Mesendoderm (in vitro differentiated cells): ENCODE results near the gene QPRT.
"Not testable (repeated sequence)": the region's sequence is repeated elsewhere in the genome, so short reads cannot be mapped to it uniquely, and the experiment has no call there.

ENCODE experiments used
- DNase-seq: peaks from one replicate; pipeline ENCODE4 v3.0.0; 2013
- H2AK5ac ChIP-seq: 2 replicates; pipeline ENCODE4 v1.6.1; 2013; ENCODE audit warnings: low read length, inconsistent platforms
- H2BK120ac ChIP-seq: 2 replicates; pipeline ENCODE4 v1.6.1; 2013; ENCODE audit warnings: low read depth, mild to moderate bottlenecking, low read length, moderate library complexity, mixed read lengths
- H2BK15ac ChIP-seq: replicated peaks from 2 replicates; pipeline ENCODE4 v1.6.1; 2013; ENCODE audit warnings: low read depth, mild to moderate bottlenecking, moderate library complexity
- H2BK5ac ChIP-seq: 2 replicates; pipeline ENCODE4 v1.6.1; 2013; ENCODE audit warnings: low read length, inconsistent platforms
- H3K18ac ChIP-seq: 2 replicates; pipeline ENCODE4 v1.6.1; 2013; ENCODE audit warnings: mild to moderate bottlenecking, low read length, mixed read lengths
- H3K23ac ChIP-seq: one replicate; pipeline ENCODE4 v1.6.1; 2013; ENCODE audit warnings: low read length
- H3K27ac ChIP-seq: 2 replicates; pipeline ENCODE4 v1.5.1; 2013; ENCODE audit warnings: low read depth, mild to moderate bottlenecking, inconsistent platforms, low read length, moderate library complexity
- H3K27me3 ChIP-seq: 2 replicates; pipeline ENCODE4 v1.6.1; 2013; ENCODE audit warnings: low read length, control low read depth, mild to moderate bottlenecking, inconsistent platforms; ENCODE audit not compliant: insufficient read depth, poor library complexity
- H3K36me3 ChIP-seq: 2 replicates; pipeline ENCODE4 v1.6.1; 2013; ENCODE audit warnings: low read length, inconsistent platforms; ENCODE audit not compliant: control insufficient read depth, insufficient read depth
- H3K4ac ChIP-seq: one replicate; pipeline ENCODE4 v1.6.1; 2013; ENCODE audit warnings: low read depth, mild to moderate bottlenecking, low read length, moderate library complexity
- H3K4me1 ChIP-seq: 2 replicates; pipeline ENCODE4 v1.6.1; 2013; ENCODE audit warnings: low read depth, low read length, inconsistent platforms; ENCODE audit not compliant: control insufficient read depth
- H3K4me2 ChIP-seq: 2 replicates; pipeline ENCODE4 v1.6.1; 2013; ENCODE audit warnings: low read length
- H3K4me3 ChIP-seq: 2 replicates; pipeline ENCODE4 v1.5.1; 2013; ENCODE audit warnings: mild to moderate bottlenecking, low read length
- H3K56ac ChIP-seq: one replicate; pipeline ENCODE4 v1.6.1; 2013; ENCODE audit warnings: low read length
- H3K79me1 ChIP-seq: 2 replicates; pipeline ENCODE4 v1.6.1; 2013; ENCODE audit warnings: low read length, inconsistent platforms
- H3K79me2 ChIP-seq: 2 replicates; pipeline ENCODE4 v1.6.1; 2013; ENCODE audit warnings: mild to moderate bottlenecking, low read length; ENCODE audit not compliant: control insufficient read depth, insufficient read depth
- H3K9ac ChIP-seq: 2 replicates; pipeline ENCODE4 v1.6.1; 2013; ENCODE audit warnings: low read length, inconsistent platforms
- H4K5ac ChIP-seq: one replicate; pipeline ENCODE4 v1.6.1; 2013; ENCODE audit warnings: low read length
- H4K8ac ChIP-seq: one replicate; pipeline ENCODE4 v1.6.1; 2013; ENCODE audit warnings: low read depth, mild to moderate bottlenecking, control low read depth, low read length, moderate library complexity
- WGBS: extraction: QIAGEN DNeasy Blood & Tissue Kit; methylation state at CpG from one replicate; pipeline ENCODE4 v1.1.7; 2013; ENCODE audit warnings: low lambda C conversion rate, missing lambda C conversion rate; ENCODE audit not compliant: insufficient coverage; ENCODE audit errors: extremely low coverage; 5-methylcytosine and 5-hydroxymethylcytosine counted together

The QPRT gene

GRCh38 chr16:29714396-29714795 is 35.4 kb downstream of the QPRT start:
- peaks cover 3% of the 10 kb centered on the region for H3K79me1 ChIP-seq
- H3K4me3 ChIP-seq = no peak overlapping the region
- no peak overlapping the region for H3K23ac ChIP-seq
- H3K36me3 ChIP-seq = no peaks in the 10 kb centered on the region
- H3K9ac ChIP-seq = no peak overlapping the region
- no peak overlapping the region for H2BK15ac ChIP-seq
- H3K56ac ChIP-seq = no peak overlapping the region
- no peak for DNase-seq
- H4K8ac ChIP-seq = no peak overlapping the region
- H2BK5ac ChIP-seq = no peak overlapping the region
- no peak overlapping the region for H2BK120ac ChIP-seq
- H3K18ac ChIP-seq = no peak overlapping the region
- H3K27ac ChIP-seq = no peak overlapping the region
- peaks cover 28% of the 10 kb centered on the region for H3K79me2 ChIP-seq
- H3K4me2 ChIP-seq = no peak overlapping the region
- no peaks in the 10 kb centered on the region for H3K27me3 ChIP-seq
- no CpG with 5 or more reads among the region's 2 CpGs for WGBS
- no peak overlapping the region for H3K4ac ChIP-seq
- H2AK5ac ChIP-seq = no peak overlapping the region
- H3K4me1 ChIP-seq = no peaks in the 10 kb centered on the region
- no peak overlapping the region for H4K5ac ChIP-seq

- H3K4me1 ChIP-seq = no peaks in the 10 kb centered on the region
- no peak overlapping the region for H3K23ac ChIP-seq
- no CpG with 5 or more reads among the region's 1 CpG for WGBS
- H4K5ac ChIP-seq = no peak overlapping the region
- no peak overlapping the region for H3K56ac ChIP-seq
- no peak overlapping the region for H3K9ac ChIP-seq
- H3K18ac ChIP-seq = no peak overlapping the region
- H3K4me2 ChIP-seq = no peak overlapping the region
- H2AK5ac ChIP-seq = no peak overlapping the region
- no peak overlapping the region for H3K4me3 ChIP-seq
- H3K27me3 ChIP-seq = no peaks in the 10 kb centered on the region
- H2BK15ac ChIP-seq = no peak overlapping the region
- no peak overlapping the region for H4K8ac ChIP-seq
- H3K4ac ChIP-seq = no peak overlapping the region
- no peak overlapping the region for H3K27ac ChIP-seq
- H3K79me1 ChIP-seq = peaks cover 3% of the 10 kb centered on the region
- H3K36me3 ChIP-seq = no peaks in the 10 kb centered on the region
- no peak for DNase-seq
- H2BK120ac ChIP-seq = no peak overlapping the region
- H3K79me2 ChIP-seq = peaks cover 28% of the 10 kb centered on the region
- H2BK5ac ChIP-seq = no peak overlapping the region
Measured at GRCh38 chr16:29714972-29715371, 36.0 kb downstream of the QPRT start.

GRCh38 chr16:29717113-29717512 is 38.1 kb downstream of the QPRT start:
- no peak overlapping the region for H3K27ac ChIP-seq
- no peak for DNase-seq
- H3K9ac ChIP-seq = no peak overlapping the region
- no peak overlapping the region for H3K18ac ChIP-seq
- no peak overlapping the region for H2BK120ac ChIP-seq
- H3K27me3 ChIP-seq = no peaks in the 10 kb centered on the region
- no peak overlapping the region for H3K4ac ChIP-seq
- H3K56ac ChIP-seq = no peak overlapping the region
- no peak overlapping the region for H4K5ac ChIP-seq
- no peak overlapping the region for H2AK5ac ChIP-seq
- H3K4me3 ChIP-seq = no peak overlapping the region
- no peak overlapping the region for H2BK5ac ChIP-seq
- H3K4me2 ChIP-seq = no peak overlapping the region
- no peak overlapping the region for H4K8ac ChIP-seq
- peaks cover 14% of the 10 kb centered on the region for H3K79me2 ChIP-seq
- H3K23ac ChIP-seq = no peak overlapping the region
- H2BK15ac ChIP-seq = no peak overlapping the region
- H3K4me1 ChIP-seq = no peaks in the 10 kb centered on the region
- H3K79me1 ChIP-seq = peaks cover 3% of the 10 kb centered on the region
- no peaks in the 10 kb centered on the region for H3K36me3 ChIP-seq
- WGBS = no CpG with 5 or more reads among the region's 7 CpGs

- Histone ChIP-seq H3K18ac (no peak overlapping the region), H3K9ac (no peak overlapping the region), H3K23ac (no peak overlapping the region), H3K4me3 (no peak overlapping the region), H3K36me3 (no peaks in the 10 kb centered on the region), H4K5ac (no peak overlapping the region), H2BK15ac (no peak overlapping the region), H3K27ac (no peak overlapping the region), H3K4me2 (no peak overlapping the region), H2BK5ac (no peak overlapping the region), H3K27me3 (no peaks in the 10 kb centered on the region), H3K79me1 (peaks cover 1% of the 10 kb centered on the region), H4K8ac (no peak overlapping the region), H3K4me1 (no peaks in the 10 kb centered on the region), H2BK120ac (no peak overlapping the region), H2AK5ac (no peak overlapping the region), H3K79me2 (peaks cover 17% of the 10 kb centered on the region), H3K4ac (no peak overlapping the region), H3K56ac (no peak overlapping the region)
- DNase-seq = no peak
- no CpG with 5 or more reads among the region's 4 CpGs for WGBS
Measured at GRCh38 chr16:29719063-29719462, 40.1 kb downstream of the QPRT start.

GRCh38 chr16:29720703-29721102 is 41.7 kb downstream of the QPRT start:
- Histone ChIP-seq H3K79me1 (no peaks in the 10 kb centered on the region), H3K4me3 (no peak overlapping the region), H3K27me3 (no peaks in the 10 kb centered on the region), H2AK5ac (no peak overlapping the region), H3K27ac (no peak overlapping the region), H4K5ac (no peak overlapping the region), H3K23ac (no peak overlapping the region), H2BK120ac (no peak overlapping the region), H3K4me1 (no peaks in the 10 kb centered on the region), H3K18ac (no peak overlapping the region), H2BK5ac (no peak overlapping the region), H3K36me3 (no peaks in the 10 kb centered on the region), H3K56ac (no peak overlapping the region), H3K9ac (no peak overlapping the region), H2BK15ac (no peak overlapping the region), H3K4ac (no peak overlapping the region), H3K79me2 (peaks cover 12% of the 10 kb centered on the region), H4K8ac (no peak overlapping the region), H3K4me2 (no peak overlapping the region)
- no peak for DNase-seq
- WGBS = no CpG with 5 or more reads among the region's 5 CpGs

- not testable (repeated sequence) for H3K56ac ChIP-seq, H3K27ac ChIP-seq, H2BK15ac ChIP-seq, H3K4me1 ChIP-seq, H3K4ac ChIP-seq, H3K4me3 ChIP-seq, H3K18ac ChIP-seq, H3K79me1 ChIP-seq, H3K23ac ChIP-seq, H3K9ac ChIP-seq, H2BK5ac ChIP-seq, H2AK5ac ChIP-seq, H4K8ac ChIP-seq, H2BK120ac ChIP-seq, H3K36me3 ChIP-seq, H3K4me2 ChIP-seq, H3K27me3 ChIP-seq, H4K5ac ChIP-seq
- peaks cover 12% of the 10 kb centered on the region for H3K79me2 ChIP-seq
- WGBS = no CpG with 5 or more reads among the region's 24 CpGs
- DNase-seq = peak; percentile 76
Measured at GRCh38 chr16:29721167-29721879, 42.3 kb downstream of the QPRT start.
